ENCODE results near the gene APOBEC3H.

- no peak for TF ChIP-seq CTCF (IDR thresholded peaks at IDR 0.05; ENCODE audit: low read depth, low read length, poor library complexity, severe bottlenecking)
- TF ChIP-seq EZH2phosphoT487 (IDR thresholded peaks at IDR 0.05; ENCODE audit: borderline replicate concordance, low read length) = no peak
These were observed 23.9 kb downstream of the APOBEC3H start for GRCh38 chr22:39120983-39121382.
